Vagina (tissue), 2 donors: ENCODE measurements around the gene SELE.

Experiments used
- POLR2A ChIP-seq, 2 donors: fragments of 450-650 bp; IDR thresholded peaks; one replicate each; pipeline ENCODE4 v1.6.1; 2017; ENCODE audit warnings: antibody characterized with exemption in 2 of 2, mild to moderate bottlenecking in 2 of 2, moderate library complexity in 2 of 2
- POLR2AphosphoS5 ChIP-seq, 2 donors: sonication (generic); formaldehyde crosslinking; IDR thresholded peaks; one replicate each; pipeline ENCODE4 v1.9.0; 2017; ENCODE audit warnings: antibody characterized with exemption in 2 of 2, mild to moderate bottlenecking in 2 of 2, low read depth in 1 of 2; ENCODE audit not compliant: insufficient read depth in 1 of 2
- TF ChIP-seq, protein P1 (sequence below), 3 experiments: fragments of 450-650 bp in 2 of 3; fragments of 200-600 bp in 1 of 3; sonication (generic) in 1 of 3; IDR thresholded peaks; one replicate each; pipeline ENCODE4 v1.5.1; 2017 to 2019; ENCODE audit warnings: antibody characterized with exemption in 3 of 3, mild to moderate bottlenecking in 2 of 3, moderate library complexity in 2 of 3

DNA sequence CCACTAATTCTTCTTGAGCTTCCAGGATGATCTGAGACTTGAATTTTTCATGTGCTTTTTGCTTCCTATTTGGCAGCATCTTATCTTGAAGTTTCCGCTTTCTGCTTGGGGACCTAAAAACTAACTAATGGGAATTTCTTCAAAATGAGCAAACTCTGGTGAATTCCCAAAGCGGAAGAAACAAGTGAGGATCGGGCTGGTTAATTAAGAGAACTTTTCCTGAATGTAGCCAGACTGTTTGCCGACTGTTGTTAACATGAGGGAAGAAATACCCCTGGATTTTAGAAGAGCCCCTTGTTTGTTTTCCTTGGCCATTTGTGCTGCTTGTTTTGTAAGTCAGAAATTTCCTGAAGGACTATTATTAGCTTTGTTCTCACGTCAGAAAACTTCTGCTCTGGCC lies 6.1 kb upstream of the SELE start:
- TF ChIP-seq POLR2A (IDR thresholded peaks at IDR 0.05) (no peak), POLR2AphosphoS5 (IDR thresholded peaks at IDR 0.05; ENCODE audit: insufficient read depth in 1 of 2, low read depth in 1 of 2) (peak in 1 of 2 donors; percentile 39)
- TF ChIP-seq, protein P1, sequence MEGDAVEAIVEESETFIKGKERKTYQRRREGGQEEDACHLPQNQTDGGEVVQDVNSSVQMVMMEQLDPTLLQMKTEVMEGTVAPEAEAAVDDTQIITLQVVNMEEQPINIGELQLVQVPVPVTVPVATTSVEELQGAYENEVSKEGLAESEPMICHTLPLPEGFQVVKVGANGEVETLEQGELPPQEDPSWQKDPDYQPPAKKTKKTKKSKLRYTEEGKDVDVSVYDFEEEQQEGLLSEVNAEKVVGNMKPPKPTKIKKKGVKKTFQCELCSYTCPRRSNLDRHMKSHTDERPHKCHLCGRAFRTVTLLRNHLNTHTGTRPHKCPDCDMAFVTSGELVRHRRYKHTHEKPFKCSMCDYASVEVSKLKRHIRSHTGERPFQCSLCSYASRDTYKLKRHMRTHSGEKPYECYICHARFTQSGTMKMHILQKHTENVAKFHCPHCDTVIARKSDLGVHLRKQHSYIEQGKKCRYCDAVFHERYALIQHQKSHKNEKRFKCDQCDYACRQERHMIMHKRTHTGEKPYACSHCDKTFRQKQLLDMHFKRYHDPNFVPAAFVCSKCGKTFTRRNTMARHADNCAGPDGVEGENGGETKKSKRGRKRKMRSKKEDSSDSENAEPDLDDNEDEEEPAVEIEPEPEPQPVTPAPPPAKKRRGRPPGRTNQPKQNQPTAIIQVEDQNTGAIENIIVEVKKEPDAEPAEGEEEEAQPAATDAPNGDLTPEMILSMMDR (IDR thresholded peaks at IDR 0.05), result no peak
